Dendritic cell treated with granulocyte-macrophage colony-stimulating factor and Interleukin-4, amounts not matched to agents 40 ng/mL and 50 ng/mL, for 4 days (primary cell): ENCODE data around the gene MTHFR.

Experiments
- H3K27ac Mint-ChIP-seq: one replicate; pipeline ENCODE4 v1.8.0; 2022; ENCODE audit warnings: mild to moderate bottlenecking, mixed read lengths
- H3K27me3 Mint-ChIP-seq: one replicate; pipeline ENCODE4 v1.8.0; 2022; ENCODE audit warnings: mild to moderate bottlenecking, mixed read lengths
- H3K36me3 Mint-ChIP-seq: one replicate; pipeline ENCODE4 v1.8.0; 2022; ENCODE audit warnings: low read depth, mixed read lengths
- H3K4me1 Mint-ChIP-seq: one replicate; pipeline ENCODE4 v1.8.0; 2022; ENCODE audit warnings: low read depth, mixed read lengths
- H3K4me3 Mint-ChIP-seq: one replicate; pipeline ENCODE4 v1.8.0; 2022; ENCODE audit warnings: mild to moderate bottlenecking, moderate library complexity, mixed read lengths
- H3K9me3 Mint-ChIP-seq: one replicate; pipeline ENCODE4 v1.8.0; 2022; ENCODE audit warnings: mixed read lengths
- intact Hi-C: fragments of 100-400 bp; cut with micrococcal nuclease; formaldehyde crosslinking; loops from one replicate; pipeline ENCODE4 v1.15.0; 2022

The MTHFR gene

DNA sequence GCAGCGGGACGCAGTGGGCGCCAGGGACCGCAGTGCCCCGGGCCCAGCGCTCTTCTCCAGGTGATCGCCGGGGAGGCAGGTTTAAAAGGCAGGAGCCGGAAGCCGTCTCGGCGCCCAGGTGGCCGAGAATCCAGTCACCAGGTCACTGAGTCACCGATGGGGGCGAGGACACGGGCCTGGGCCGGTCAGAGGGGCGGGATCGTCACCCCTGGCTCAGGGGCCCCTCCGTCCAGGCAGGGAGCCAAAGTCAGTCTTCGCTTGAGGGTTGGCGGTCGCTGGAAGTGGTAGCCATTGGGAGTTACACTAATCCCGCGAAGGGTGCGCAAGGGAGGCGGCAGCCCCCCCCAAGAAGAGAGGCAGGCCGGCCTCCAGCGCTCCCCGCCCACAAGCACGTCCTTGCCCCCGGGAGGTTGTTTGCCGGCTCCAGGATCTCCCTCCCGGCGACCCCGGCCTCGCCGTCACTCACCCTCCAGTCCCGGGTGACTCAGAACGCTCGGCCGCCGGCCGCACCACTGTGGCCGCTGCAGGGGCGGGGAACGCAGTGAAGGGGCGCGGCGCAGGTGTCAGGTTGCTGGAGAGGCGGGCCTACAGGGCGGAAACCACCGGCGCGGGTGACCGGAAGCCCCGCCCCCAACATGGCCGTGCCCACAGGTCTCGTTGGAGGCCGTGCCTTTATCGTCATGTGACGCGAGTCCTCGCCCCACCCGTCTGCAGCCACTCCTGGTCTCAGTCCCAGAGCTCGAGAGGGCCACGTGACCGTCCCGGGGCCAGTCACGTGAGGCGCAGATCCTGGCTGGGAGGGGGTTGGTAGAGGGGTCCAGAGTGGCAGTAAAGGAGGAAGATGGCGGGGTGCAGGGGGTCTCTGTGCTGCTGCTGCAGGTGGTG lies at the start of gene MTHFR, which contains the start of gene CLCN6:
Gene MTHFR (minus strand): TSS at position 543 of the 885 bp plus-strand sequence. CDS start 2,848 bp downstream, outside the sequence.
Gene CLCN6 (plus strand): TSS at position 770 of the 885 bp plus-strand sequence. CDS start 72 bp downstream, at position 842.
- H3K36me3 Mint-ChIP-seq: peaks cover 77% of the 10 kb centered on the region
- H3K4me3 Mint-ChIP-seq: peak within 1 kb of the TSS; percentile 94
- H3K27ac Mint-ChIP-seq: peak within 1 kb of the TSS; percentile 94
- no peaks in the 10 kb centered on the region for H3K27me3 Mint-ChIP-seq
- no peaks in the 10 kb centered on the region for H3K9me3 Mint-ChIP-seq
- intact Hi-C loops: loop anchor here (5.0 kb wide), 1 partner anchor 68 kb away; the partner anchor contains the start of gene AGTRAP
- peaks cover 76% of the 10 kb centered on the region for H3K4me1 Mint-ChIP-seq

DNA sequence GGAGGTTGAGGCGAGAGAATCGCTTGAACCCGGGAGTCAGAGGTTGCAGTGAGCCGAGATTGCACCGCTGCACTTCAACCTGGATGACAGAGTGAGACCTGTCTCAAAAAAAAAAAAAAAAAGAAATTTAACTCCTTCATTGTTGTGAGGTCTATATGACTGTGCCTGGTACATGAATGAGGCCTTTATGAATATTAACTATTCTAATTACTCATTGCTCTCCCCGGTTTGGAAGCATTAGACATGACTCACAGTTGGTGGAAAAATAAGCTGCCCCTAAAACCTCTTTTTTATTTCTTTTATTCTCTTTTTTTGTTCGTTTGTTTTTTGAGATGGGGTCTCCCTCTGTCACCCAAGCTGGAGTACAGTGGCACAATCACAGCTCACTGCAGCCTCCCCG lies 49.7 kb upstream of the MTHFR start:
- intact Hi-C loops: no loop called here
- H3K4me1 Mint-ChIP-seq: peaks cover 16% of the 10 kb centered on the region
- H3K4me3 Mint-ChIP-seq: no peak overlapping the region
- H3K9me3 Mint-ChIP-seq: no peaks in the 10 kb centered on the region
- no peaks in the 10 kb centered on the region for H3K36me3 Mint-ChIP-seq
- H3K27me3 Mint-ChIP-seq: peaks cover 48% of the 10 kb centered on the region
- no peak overlapping the region for H3K27ac Mint-ChIP-seq

DNA sequence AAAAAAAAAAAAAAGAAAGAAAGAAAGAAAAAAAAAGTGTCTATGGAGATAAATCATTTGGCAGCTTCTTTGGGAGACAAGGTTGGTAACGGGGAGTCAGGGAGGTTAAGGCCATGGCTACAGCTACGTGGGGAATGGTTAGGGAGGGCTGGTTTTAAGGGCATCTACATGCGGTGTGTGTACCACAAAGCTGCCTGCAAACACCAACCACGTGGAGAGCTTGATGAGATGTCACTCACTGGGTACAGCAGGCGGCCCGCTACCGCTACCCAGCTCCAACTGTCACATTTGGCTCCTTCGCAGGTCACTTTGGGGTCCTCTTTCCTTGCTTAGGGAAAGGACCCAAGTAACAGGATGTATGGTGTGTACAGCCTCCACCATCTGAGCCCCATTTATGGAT lies 48.8 kb upstream of the MTHFR start:
- H3K4me3 Mint-ChIP-seq: no peak overlapping the region
- H3K36me3 Mint-ChIP-seq: peaks cover 5% of the 10 kb centered on the region
- intact Hi-C loops: no loop called here
- no peaks in the 10 kb centered on the region for H3K9me3 Mint-ChIP-seq
- H3K4me1 Mint-ChIP-seq: peaks cover 19% of the 10 kb centered on the region
- no peak overlapping the region for H3K27ac Mint-ChIP-seq
- H3K27me3 Mint-ChIP-seq: peaks cover 40% of the 10 kb centered on the region

DNA sequence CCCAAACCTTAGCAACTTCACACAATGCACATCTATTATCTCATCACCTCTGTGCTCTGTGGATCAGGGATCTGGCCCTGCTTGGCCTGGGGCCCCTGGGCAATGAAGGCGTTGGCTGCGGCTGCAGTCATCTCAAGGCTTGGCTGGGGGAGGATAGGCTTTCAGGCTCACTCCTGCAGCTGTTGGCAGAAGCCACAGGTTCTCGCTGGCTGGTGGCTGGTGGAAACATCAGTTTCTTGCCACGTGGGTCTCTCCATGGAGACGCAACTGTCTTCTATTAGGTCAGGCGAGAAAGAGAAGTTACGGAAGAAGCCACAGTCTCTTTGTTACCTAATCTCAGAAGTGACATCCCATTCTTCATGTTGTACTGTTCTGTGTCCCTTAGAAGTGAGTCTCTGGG lies 45.4 kb upstream of the MTHFR start:
- Mint-ChIP-seq H3K27me3 (peaks cover 14% of the 10 kb centered on the region), H3K4me1 (peaks cover 19% of the 10 kb centered on the region), H3K9me3 (no peaks in the 10 kb centered on the region), H3K4me3 (no peak overlapping the region), H3K36me3 (peaks cover 31% of the 10 kb centered on the region), H3K27ac (no peak overlapping the region)
- intact Hi-C loops: no loop called here

DNA sequence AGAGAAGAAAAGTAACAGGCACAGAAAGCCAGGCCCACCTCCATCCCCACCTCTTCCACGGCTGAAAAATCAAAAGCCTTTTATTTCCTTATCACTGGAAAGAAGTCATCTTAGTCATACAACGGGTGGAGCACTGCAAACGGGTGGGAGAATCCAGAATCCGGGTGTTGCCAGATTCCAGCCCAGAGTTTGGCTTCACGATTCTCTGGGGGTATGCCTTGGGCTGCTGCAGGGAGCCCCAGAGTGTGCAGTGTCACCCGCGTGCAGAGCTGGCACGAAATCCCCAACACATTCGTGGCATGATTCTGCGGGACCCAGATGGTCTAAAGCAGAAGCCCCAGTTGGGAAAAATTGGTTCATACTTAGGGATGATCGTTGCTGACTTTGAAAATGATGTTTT lies 44.4 kb upstream of the MTHFR start:
- Mint-ChIP-seq H3K27me3 (peaks cover 14% of the 10 kb centered on the region), H3K4me1 (peaks cover 19% of the 10 kb centered on the region), H3K36me3 (peaks cover 41% of the 10 kb centered on the region), H3K27ac (no peak overlapping the region), H3K4me3 (no peak overlapping the region), H3K9me3 (no peaks in the 10 kb centered on the region)
- intact Hi-C loops: no loop called here

DNA sequence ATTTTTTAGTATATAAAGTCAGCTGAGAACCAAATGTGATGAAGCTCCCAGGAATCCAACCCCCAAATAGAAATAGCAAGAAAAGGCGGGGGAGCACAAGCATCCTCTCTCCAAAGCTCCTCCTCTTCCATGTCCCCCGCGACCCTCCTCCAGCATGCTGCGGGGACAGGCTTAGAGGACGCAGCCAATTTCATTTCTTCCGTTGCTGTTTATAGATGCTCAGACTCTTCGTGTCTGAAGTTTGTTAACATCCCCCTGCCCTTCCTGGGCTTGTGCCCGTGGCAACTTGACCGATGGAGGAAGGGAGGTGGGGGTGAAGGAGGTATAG lies 42.6 kb upstream of the MTHFR start:
- no peak overlapping the region for H3K4me3 Mint-ChIP-seq
- H3K27ac Mint-ChIP-seq: no peak overlapping the region
- H3K9me3 Mint-ChIP-seq: no peaks in the 10 kb centered on the region
- H3K27me3 Mint-ChIP-seq: peaks cover 5% of the 10 kb centered on the region
- H3K36me3 Mint-ChIP-seq: peaks cover 59% of the 10 kb centered on the region
- intact Hi-C loops: no loop called here
- peaks cover 33% of the 10 kb centered on the region for H3K4me1 Mint-ChIP-seq

DNA sequence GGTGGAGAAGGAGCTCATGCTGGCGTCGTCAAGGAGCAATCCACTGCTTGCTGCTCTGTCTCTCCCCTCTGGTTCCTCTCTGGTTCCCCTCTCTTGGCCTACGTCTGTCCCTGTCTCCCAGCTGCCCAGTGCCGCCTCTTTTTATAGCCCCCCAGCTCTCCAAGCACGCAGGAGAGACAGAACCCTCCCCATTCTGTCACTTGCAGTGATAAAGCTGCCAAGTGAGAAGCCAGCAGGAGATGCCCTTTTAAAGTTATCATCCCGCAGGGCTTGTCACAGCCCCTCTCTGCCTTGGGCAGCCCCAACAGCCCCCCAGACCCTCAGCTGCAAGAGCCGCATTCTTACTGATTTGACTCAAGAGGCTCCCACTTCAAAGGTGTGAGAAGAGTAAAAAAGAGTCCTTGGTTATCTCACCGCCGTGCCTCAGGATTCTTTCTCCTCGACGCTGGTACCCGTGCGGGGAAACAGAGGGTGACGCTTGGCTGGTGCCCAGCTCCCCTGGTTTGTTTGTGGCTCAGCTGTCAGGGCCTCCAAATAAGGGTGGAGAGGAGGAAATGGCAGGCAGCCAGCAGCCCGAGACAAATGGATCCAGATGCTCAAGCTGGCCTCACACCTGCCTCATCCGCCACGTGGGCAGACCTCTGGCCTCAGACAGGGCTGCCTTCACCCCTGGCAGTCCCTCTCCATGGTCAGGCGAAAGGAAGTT lies 42.1 kb upstream of the MTHFR start, which contains the start of gene NPPA:
Gene NPPA (minus strand): TSS at position 117 of the 706 bp plus-strand sequence. CDS start 99 bp downstream, at position 18.
- peaks cover 38% of the 10 kb centered on the region for H3K4me1 Mint-ChIP-seq
- H3K27me3 Mint-ChIP-seq: peaks cover under 1% of the 10 kb centered on the region
- no peak within 1 kb of the TSS for H3K4me3 Mint-ChIP-seq
- intact Hi-C loops: no loop called here
- no peaks in the 10 kb centered on the region for H3K9me3 Mint-ChIP-seq
- peaks cover 64% of the 10 kb centered on the region for H3K36me3 Mint-ChIP-seq
- H3K27ac Mint-ChIP-seq: no peak within 1 kb of the TSS

DNA sequence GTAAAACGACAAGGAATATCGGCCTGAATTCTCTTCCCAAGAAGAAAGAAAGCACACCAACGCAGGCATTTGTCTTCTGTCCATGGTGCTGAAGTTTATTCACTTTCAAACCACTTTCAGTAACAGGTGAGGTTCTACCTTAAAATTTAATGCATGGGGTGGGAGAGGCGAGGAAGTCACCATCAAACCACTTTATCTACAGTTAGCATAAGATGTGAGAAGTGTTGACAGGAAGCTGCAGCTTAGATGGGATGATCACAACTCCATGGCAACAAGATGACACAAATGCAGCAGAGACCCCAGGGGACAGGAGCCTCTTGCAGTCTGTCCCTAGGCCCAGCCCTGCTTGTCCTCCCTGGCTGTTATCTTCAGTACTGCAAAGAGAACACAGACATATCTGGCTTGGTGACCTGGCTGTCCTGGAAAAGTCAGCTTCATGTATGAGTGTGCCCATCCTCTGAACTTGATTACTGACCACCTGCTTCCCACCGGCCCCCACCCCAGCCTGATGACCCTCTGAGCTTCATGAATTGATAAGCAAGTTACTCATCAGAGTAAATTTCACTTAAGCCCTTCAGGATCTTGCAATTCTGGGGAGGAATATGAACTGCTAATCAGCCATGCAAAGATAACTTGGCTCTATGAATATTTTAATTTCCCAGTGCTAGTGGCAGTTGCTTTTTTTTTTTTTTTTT lies 40.0 kb upstream of the MTHFR start:
- H3K27ac Mint-ChIP-seq: no peak overlapping the region
- no peaks in the 10 kb centered on the region for H3K27me3 Mint-ChIP-seq
- no peak overlapping the region for H3K4me3 Mint-ChIP-seq
- peaks cover 85% of the 10 kb centered on the region for H3K36me3 Mint-ChIP-seq
- H3K9me3 Mint-ChIP-seq: no peaks in the 10 kb centered on the region
- H3K4me1 Mint-ChIP-seq: peaks cover 46% of the 10 kb centered on the region
- intact Hi-C loops: no loop called here

DNA sequence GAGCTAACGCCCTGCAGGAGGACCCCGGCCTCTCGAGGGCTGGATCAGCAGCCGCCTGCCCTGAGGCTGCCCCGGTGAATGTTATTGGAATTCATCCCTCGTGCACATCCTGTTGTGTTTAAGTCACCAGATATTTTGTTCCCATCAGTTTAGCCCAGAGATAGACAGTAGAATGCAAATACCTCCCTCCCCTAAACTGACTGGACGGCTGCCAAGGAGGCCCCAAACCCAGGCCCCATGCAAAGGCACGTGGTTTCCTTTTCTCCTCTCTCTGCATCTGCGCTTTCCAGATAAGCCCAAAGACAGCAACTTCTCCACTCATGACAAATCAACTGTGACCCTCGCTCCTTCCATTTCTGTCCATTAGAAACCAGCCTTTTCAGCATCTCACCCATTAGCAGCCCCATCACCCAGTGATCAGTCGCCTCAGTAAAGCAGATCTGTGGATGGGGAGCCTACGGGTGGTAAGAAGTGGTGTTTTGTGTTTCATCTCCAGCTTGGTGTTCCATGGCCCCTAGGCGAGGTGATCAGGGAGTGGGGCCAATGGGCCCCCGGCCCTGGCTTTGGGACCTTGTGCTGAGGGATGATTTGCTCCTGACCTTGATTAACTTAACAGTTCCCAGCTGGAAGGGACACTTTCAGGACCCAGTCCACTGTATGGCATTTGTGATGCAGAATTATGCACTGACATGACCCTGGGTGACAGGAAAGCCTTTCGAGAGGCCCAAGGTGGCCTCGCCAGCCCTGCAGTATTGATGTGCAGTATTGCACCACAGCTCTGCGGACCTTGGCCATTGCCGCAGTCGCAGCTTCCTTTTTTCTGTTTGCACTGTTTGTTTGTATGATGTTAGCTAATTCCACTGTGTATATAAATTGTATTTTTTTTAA lies 36.6 kb upstream of the MTHFR start:
- Mint-ChIP-seq H3K36me3 (peaks cover 100% of the 10 kb centered on the region), H3K9me3 (no peaks in the 10 kb centered on the region), H3K4me3 (no peak overlapping the region), H3K4me1 (peaks cover 51% of the 10 kb centered on the region), H3K27ac (no peak overlapping the region), H3K27me3 (no peaks in the 10 kb centered on the region)
- intact Hi-C loops: no loop called here

DNA sequence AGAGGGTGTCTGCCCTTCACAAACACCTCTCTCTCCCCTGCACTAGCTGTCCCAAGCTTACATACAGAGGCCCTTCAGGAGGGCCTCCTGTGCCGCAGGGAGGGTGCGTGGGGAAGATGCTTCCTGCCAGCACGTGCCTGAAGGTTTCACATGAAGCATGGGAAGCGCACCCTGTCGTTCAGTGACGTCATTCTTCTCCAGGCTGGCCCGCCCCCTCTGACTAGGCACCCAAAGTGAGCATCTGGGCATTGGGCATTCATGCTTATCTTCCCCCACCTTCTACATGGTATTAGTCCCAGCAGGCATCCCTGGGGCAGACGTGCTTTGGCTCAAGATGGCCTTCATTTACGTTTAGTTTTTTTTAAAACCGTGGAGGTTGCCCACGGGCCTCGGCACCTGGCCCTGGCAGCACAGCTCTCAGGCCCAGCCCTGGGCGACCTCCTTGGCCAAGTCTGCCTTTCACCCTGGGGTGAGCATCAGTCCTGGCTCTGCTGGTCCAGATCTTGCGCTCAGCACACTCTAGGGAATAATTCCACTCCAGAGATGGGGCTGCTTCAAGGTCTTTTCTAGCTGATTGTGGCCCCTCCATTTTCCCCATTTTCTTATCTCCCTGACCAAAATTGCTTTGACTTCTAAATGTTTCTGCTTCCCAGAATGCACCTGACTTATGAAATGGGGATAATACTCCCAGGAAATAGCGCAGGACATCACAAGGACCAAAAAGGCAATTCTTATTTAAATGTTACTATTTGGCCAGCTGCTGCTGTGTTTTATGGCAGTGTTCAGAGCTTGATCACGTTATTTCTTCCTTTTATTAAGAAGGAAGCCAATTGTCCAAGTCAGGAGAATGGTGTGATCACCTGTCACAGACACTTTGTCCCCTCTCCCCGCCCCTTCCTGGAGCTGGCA lies 35.7 kb upstream of the MTHFR start:
- Mint-ChIP-seq H3K4me1 (peaks cover 51% of the 10 kb centered on the region), H3K27ac (no peak overlapping the region), H3K27me3 (no peaks in the 10 kb centered on the region), H3K9me3 (no peaks in the 10 kb centered on the region), H3K4me3 (no peak overlapping the region), H3K36me3 (peaks cover 100% of the 10 kb centered on the region)
- intact Hi-C loops: no loop called here

DNA sequence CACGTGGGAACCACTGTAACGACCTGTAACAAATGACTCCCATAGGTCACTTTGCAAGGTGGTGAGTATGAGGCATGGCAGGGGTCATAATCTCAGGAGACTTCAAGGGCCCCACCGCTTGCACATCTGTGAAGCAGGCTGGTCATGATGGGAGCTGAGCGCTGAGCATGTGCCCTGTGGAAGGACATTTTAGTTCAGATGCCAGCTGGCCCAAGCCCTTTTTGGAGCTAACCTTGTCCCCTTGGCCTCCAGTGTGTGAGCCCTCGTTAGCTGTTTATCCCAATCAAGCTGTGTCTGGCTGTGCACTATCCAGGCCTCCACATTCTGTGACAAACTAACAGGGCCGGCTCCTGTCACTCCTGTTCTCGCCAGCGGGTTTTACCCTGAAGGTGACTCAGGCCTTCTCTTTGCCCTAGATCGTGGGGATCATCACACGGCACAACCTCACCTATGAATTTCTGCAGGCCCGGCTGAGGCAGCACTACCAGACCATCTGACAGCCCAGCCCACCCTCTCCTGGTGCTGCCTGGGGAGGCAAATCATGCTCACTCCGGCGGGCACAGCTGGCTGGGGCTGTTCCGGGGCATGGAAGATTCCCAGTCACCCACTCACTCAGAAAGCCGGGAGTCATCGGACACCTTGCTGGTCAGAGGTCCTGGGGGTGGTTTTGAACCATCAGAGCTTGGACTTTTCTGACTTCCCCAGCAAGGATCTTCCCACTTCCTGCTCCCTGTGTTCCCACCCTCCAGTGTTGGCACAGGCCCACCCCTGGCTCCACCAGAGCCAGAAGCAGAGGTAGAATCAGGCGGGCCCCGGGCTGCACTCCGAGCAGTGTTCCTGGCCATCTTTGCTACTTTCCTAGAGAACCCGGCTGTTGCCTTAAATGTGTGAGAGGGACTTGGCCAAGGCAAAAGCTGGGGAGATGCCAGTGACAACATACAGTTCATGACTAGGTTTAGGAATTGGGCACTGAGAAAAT lies 34.3 kb upstream of the MTHFR start:
- intact Hi-C loops: loop anchor here (2.0 kb wide), 1 partner anchor 67 kb away; no protein-coding TSS in a partner anchor
- Mint-ChIP-seq H3K36me3 (peaks cover 100% of the 10 kb centered on the region), H3K27me3 (no peaks in the 10 kb centered on the region), H3K4me3 (no peak overlapping the region), H3K4me1 (peaks cover 51% of the 10 kb centered on the region), H3K9me3 (no peaks in the 10 kb centered on the region), H3K27ac (no peak overlapping the region)
